Cortex of kidney (tissue), 1 donor: Measurements from ENCODE around the gene NKAIN1.
"Not testable (repeated sequence)": the region's sequence is repeated elsewhere in the genome, so short reads cannot be mapped to it uniquely, and the experiment has no call there.

Source experiments
- DNase-seq: peaks from one replicate; lab custom pipeline; 2025; lab: John Stamatoyannopoulos, UW

Gene NKAIN1

GRCh38 chr1:31152181-31152795, 87.4 kb downstream of the NKAIN1 start:
- no peak for DNase-seq

- no peak for DNase-seq
Observed at GRCh38 chr1:31151402-31151801, 88.3 kb downstream of the NKAIN1 start.

DNA sequence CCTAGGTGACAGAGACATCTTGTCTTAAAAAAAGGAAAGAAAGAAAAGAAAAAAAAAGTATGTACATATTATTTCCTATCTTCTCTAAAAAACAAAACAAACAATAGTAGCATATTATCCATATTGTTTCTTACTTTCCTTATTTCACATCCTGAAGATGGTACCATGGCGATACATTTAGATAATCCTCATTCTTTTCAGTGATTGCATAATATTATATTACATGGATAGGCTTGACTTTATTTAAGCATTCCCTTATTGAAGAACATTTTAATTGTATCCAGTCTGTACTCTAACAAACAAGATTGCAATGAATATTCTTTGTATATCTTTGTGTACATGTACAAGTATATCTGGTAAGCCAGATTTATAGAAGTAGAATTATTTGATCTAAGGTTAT, 91.3 kb downstream of the NKAIN1 start:
- no peak for DNase-seq

DNA sequence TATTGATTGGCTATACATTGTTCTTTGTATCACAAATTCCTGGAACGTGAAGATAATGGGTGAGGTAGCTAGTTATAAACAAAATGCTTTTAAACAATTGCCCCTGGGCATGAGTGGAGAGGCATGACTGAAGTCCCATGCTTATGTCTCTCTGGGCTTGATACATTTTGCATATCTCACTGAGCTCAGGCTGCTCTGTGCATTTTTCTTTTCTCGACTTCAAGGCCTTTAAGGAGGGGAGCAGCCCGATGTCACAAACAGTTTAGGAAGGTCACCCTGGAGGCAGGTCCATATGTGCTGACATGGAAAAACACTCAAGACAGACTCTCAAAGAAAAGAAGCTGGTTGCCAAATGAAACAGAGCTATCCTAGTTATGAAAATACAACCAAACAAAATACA, 94.0 kb downstream of the NKAIN1 start:
- DNase-seq: no peak

DNA sequence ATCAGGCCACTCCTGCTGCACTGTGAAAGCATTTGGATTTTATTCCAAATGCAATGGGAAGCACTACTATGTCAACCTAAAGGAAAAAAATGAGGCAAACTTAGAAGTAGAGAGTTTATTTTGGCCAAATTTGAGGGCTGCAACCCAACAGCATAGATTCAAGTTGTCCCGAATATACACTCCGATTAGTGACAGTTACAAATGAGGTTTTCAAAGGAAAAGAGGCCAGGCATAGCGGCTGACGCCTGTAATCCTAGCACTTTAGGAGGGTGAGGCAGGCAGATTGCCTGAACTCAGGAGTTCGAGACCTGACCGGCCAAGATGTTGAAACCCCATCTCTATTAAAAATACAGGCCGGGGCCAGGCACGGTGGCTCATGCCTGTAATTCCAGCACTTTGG, 95.2 kb downstream of the NKAIN1 start:
- no peak for DNase-seq

- no peak for DNase-seq
Observed at GRCh38 chr1:31143455-31143854, 96.2 kb downstream of the NKAIN1 start.

GRCh38 chr1:31142406-31142805, 97.3 kb downstream of the NKAIN1 start:
- DNase-seq: no peak

DNA sequence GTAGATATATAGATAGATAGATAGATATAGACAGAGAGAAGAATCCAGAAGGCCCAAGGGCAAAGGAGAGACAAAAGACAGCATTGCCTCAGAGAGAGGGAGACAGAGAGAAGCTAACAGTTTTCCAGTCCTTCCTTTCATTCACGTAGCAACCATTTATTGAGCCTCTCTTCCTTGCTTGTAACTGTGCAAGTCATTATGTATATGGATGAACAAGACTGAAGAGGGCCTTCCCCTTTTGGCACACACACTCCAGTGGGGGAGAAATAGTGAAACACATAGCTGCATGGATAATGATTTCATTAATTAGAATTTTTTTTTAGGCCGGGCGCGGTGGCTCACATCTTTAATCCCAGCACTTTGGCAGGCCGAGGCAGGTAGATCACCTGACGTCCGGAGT, 99.4 kb downstream of the NKAIN1 start:
- DNase-seq: no peak

GRCh38 chr1:31138797-31139521, 100.7 kb downstream of the NKAIN1 start:
- not testable (repeated sequence) for DNase-seq

DNA sequence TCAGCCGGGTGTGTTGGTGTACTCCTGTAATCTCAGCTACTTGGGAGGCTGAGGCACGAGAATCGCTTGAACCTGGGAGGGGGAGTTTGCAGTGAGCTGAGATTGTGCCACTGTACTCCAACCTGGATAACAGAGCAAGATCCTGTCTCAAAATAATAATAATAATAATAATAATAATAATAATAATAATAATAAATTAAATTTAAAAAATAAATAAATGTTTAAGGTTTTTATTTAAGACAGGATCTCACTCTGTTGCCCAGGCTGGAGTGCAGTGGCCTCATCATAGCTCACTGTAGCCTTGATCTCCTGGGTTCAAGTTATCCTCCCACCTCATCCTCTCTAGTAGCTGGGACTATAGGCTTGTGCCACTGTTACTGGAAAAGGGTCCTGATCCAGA, 101.8 kb downstream of the NKAIN1 start:
- DNase-seq: not testable (repeated sequence)

DNA sequence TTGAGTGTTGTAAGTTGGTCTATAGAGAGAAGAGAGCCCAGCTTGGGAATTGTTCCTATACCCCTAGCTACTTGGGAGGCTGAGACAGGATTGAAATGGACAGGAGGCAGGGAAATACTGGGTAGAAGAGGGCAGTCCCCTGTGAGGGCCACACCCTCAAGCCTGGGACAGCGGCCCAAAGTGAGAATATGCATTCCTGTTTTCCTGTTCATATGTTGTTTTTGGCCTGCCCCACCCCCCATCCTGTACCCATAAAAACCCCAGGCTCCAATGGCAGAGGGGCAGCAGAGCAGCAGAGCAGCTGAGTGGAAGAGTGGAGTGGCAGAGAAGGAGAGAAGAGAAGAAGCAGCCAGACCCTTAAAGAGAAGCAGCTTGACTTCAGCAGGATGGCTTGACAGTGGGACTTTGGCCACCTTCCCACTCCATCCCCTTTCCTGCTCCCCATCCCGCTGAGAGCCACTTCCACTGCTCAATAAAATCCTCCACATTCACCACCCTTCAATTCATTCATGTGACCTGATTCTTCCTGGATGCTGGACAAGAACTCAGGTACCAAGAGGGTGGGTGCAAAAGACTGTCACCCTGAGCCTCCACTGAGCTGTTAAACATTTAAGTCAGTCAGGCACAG, 103.6 kb downstream of the NKAIN1 start:
- DNase-seq: no peak

GRCh38 chr1:31133368-31133767, 106.3 kb downstream of the NKAIN1 start:
- DNase-seq: no peak
